Activated T-cell treated with anti-CD3 and anti-CD28 coated beads, Interleukin-2, amount 50 U/mL, for 48 hours (primary cell): Measurements from ENCODE around the gene HAPSTR1.
"Not testable (repeated sequence)": the region's sequence is repeated elsewhere in the genome, so short reads cannot be mapped to it uniquely, and the experiment has no call there.

ENCODE experiments used
- DNase-seq, 2 experiments: peaks; one replicate each; pipeline ENCODE4 v3.0.0-alpha.2; 2020

The HAPSTR1 gene

GRCh38 chr16:9090960-9091866 is at the start of gene HAPSTR1:
Gene HAPSTR1, plus strand, starts transcription at chr16:9091644. Its CDS starts 401 bp downstream, at chr16:9092045.
- DNase-seq = peak; percentile 97 to 98

- DNase-seq = no peak
These were observed 48.9 kb upstream of the HAPSTR1 start for GRCh38 chr16:9042533-9042932.

GRCh38 chr16:9042964-9043680 is 48.3 kb upstream of the HAPSTR1 start:
- DNase-seq = no peak

GRCh38 chr16:9045562-9045961 is 45.9 kb upstream of the HAPSTR1 start:
- DNase-seq = not testable (repeated sequence)

GRCh38 chr16:9046667-9047055 is 44.8 kb upstream of the HAPSTR1 start:
- DNase-seq = no peak

- DNase-seq = peak; percentile 70 to 75
These were observed 43.6 kb upstream of the HAPSTR1 start for GRCh38 chr16:9047689-9048301.

GRCh38 chr16:9048302-9048700 is 43.1 kb upstream of the HAPSTR1 start:
- DNase-seq = no peak

- no peak for DNase-seq
These were observed 42.2 kb upstream of the HAPSTR1 start for GRCh38 chr16:9049241-9049640.

GRCh38 chr16:9050102-9050830 is 41.2 kb upstream of the HAPSTR1 start:
- peak; percentile 55 to 56 for DNase-seq

GRCh38 chr16:9053006-9053601 is 38.3 kb upstream of the HAPSTR1 start:
- peak in 1 of 2 experiments; percentile 52 for DNase-seq

GRCh38 chr16:9054460-9054859 is 37.0 kb upstream of the HAPSTR1 start:
- DNase-seq = no peak

- DNase-seq = no peak
These were observed 36.3 kb upstream of the HAPSTR1 start for GRCh38 chr16:9055115-9055514.

- no peak for DNase-seq
These were observed 35.8 kb upstream of the HAPSTR1 start for GRCh38 chr16:9055661-9056060.

- no peak for DNase-seq
These were observed 35.4 kb upstream of the HAPSTR1 start for GRCh38 chr16:9056061-9056460.

- DNase-seq = no peak
These were observed 33.2 kb upstream of the HAPSTR1 start for GRCh38 chr16:9058211-9058610.

GRCh38 chr16:9060225-9060624 is 31.2 kb upstream of the HAPSTR1 start:
- DNase-seq = no peak

GRCh38 chr16:9061358-9061813 is 30.1 kb upstream of the HAPSTR1 start:
- no peak for DNase-seq

- no peak for DNase-seq
These were observed 29.1 kb upstream of the HAPSTR1 start for GRCh38 chr16:9062301-9062700.

GRCh38 chr16:9065077-9065476 is 26.4 kb upstream of the HAPSTR1 start:
- DNase-seq = no peak

- DNase-seq = no peak
These were observed 22.6 kb upstream of the HAPSTR1 start for GRCh38 chr16:9068886-9069285.

- no peak for DNase-seq
These were observed 21.2 kb upstream of the HAPSTR1 start for GRCh38 chr16:9070254-9070653.

- DNase-seq = no peak
These were observed 20.1 kb upstream of the HAPSTR1 start for GRCh38 chr16:9071377-9071776.
